Measurements from ENCODE around the gene GALNTL6.
"Not testable (repeated sequence)": the region's sequence is repeated elsewhere in the genome, so short reads cannot be mapped to it uniquely, and the experiment has no call there.

Gene GALNTL6

GRCh38 chr4:172688534-172688933 is 875.3 kb downstream of the GALNTL6 start:
- DNase-seq: no peak

DNA sequence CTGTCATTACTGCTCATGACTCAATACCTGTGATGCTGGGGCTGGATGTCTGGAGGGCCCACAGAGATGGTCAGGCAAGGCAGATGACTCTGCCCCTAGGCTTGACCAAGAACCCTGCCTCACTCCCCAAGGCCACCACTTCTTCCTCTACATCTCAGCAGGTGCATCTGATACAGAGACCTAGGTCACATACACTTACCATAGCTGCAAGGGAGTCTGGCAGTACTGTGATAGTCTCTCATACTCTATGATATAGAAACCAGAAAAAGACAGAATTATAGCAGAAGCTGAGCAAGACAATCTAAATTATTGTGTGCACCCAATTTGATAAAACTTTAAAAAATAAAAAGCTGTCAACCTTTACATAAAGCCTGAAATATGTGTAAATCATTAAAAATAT is 878.3 kb downstream of the GALNTL6 start:
- no peak for DNase-seq

- DNase-seq: no peak
These were observed 879.5 kb downstream of the GALNTL6 start for GRCh38 chr4:172692701-172693100.

DNA sequence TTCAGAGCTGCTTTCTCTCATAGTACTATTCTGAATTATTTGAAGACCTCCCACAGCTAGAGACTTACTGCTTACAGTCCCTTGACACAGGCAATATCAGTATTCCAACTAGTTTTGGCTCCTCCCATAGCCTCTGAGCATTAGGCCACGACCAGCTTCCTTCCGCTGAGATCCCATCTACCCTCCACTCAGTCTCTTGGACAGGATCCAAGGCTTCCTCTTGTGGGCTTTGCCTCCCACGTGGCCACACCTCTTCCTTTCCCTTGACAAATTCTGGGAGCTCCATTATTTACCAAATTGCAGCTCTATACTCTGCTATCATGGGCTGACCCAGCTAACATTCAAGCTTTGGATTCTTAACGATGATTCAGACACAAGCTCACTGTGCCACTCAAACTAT is 885.1 kb downstream of the GALNTL6 start:
- DNase-seq: no peak

- DNase-seq: no peak
These were observed 892.4 kb downstream of the GALNTL6 start for GRCh38 chr4:172705565-172705964.

DNA sequence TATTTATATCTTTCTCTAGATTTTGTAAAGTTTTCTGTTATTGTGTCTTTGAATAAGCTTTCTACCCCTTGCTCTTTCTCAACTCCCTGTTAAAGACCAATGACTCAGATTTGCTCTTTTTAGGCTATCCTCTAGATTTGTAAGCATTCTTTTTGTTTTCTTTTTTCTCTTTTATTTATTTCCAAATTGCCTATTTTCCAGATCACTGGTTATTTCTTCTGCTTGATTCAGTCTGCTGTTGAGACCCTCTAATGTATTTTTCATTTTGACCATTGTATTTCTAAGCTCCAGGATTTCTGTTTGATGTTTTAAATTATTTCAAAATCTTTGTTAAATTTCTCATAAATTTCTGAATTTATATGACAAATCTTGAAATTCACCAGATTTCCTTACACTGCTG is 892.8 kb downstream of the GALNTL6 start:
- DNase-seq: no peak

DNA sequence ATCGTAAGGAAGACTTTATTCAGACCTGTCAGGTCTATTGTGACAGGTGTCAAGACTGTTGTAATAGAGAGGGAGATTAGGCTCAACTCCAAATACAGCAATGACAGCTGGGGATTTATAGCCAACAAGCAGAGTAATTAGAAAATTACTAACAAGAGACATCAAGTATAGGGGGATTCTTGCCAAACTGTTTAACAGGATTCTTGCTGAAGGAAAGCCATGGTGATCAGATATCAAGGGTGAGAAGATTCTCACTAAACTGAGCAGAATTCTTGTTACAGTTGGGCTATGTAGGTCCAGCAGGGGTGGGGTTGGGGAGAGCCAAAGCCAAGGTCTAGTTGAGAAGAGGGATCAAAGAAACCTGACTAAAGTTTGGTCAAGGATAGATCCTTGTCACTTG is 894.4 kb downstream of the GALNTL6 start:
- no peak for DNase-seq

DNA sequence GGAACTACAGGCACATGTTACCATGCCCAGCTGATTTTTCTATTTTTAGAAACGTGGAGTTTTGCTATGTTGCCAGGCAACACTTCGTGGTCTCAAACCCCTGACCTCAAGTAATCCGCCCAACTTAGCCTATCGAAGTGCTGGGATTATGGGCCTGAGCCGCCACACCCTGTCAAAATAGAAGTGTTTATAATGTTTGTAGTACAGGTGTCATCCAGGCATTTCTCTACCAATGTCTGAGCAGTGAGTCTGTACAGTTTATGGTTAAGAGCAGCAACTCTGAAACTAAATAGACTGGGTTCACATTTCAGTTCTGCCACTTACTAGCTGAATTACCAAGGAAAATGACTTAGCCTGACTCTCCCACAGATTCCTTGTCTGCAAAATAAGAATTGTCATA is 895.0 kb downstream of the GALNTL6 start:
- DNase-seq: no peak

GRCh38 chr4:172709376-172709775 is 896.2 kb downstream of the GALNTL6 start:
- DNase-seq: no peak

GRCh38 chr4:172716291-172716690 is 903.1 kb downstream of the GALNTL6 start:
- no peak for DNase-seq

- no peak for DNase-seq
These were observed 908.5 kb downstream of the GALNTL6 start for GRCh38 chr4:172721659-172722058.

DNA sequence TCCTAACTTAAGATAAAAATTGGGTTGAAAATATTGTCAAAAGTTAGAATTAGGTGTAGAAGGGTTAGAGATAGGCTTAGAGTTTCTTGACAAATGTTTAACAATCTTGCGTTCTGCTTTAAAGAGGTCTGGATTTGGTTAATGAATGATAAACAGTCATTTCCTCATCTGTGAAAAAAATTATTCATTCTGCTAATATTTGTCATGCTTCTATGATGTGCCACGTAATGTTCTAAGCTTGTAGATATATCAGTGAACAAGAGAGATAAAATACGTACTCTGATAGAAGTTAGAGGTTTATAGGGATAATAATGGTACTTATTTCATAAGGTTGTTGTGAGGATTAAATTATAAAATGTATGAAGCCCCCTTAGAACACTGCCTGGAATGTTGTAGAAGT is 912.4 kb downstream of the GALNTL6 start:
- DNase-seq: no peak

- DNase-seq: no peak
These were observed 912.8 kb downstream of the GALNTL6 start for GRCh38 chr4:172726001-172726423.

GRCh38 chr4:172727631-172728030 is 914.4 kb downstream of the GALNTL6 start:
- DNase-seq: no peak

GRCh38 chr4:172733645-172734044 is 920.4 kb downstream of the GALNTL6 start:
- DNase-seq: not testable (repeated sequence)

- no peak for DNase-seq
These were observed 921.4 kb downstream of the GALNTL6 start for GRCh38 chr4:172734555-172734954.

GRCh38 chr4:172736046-172736445 is 922.8 kb downstream of the GALNTL6 start:
- DNase-seq: no peak

- no peak for DNase-seq
These were observed 927.2 kb downstream of the GALNTL6 start for GRCh38 chr4:172740434-172740833.

GRCh38 chr4:172750910-172751309 is 937.7 kb downstream of the GALNTL6 start:
- DNase-seq: no peak

DNA sequence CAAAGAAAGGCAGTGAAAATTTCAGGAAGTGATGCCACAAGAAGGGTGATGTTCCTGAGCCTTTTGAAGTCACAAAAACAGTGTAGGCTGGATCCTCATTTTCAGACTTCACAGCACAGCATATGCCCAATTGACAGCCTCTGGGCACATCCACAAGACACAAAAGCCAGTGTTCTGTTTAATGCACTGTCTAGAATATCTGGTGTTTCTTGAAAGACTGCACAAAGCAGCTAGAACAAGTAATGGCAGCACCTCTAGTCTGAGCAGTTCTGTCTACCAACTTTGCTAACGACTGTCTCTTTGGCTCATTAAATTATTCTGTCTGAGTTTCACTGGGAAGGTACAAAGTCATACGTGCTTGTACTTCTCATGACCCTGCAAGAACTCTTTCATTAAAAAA is 938.3 kb downstream of the GALNTL6 start:
- no peak for DNase-seq

GRCh38 chr4:172758586-172759340 is 945.6 kb downstream of the GALNTL6 start:
- no peak for DNase-seq

DNA sequence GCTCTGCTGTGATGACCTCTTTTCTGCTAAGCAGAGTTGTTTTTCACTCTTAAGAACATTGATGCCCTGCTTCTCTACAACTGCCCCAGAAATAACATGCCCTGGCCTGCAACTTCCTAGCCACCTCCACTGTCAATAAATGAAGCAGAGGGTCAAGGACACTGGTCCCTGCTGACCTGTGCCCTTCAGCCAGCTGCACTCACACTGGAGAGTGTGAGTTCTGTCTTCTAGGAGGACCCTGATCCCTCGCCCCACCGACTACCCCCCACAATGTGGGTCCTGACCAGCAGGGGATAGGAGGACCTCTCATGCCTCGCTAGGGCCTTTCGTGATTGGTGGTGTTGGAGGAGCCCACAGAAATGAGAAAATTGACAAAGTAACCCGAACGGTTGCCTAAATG is 947.3 kb downstream of the GALNTL6 start:
- DNase-seq: no peak

GRCh38 chr4:172762895-172763294 is 949.7 kb downstream of the GALNTL6 start:
- no peak for DNase-seq

DNA sequence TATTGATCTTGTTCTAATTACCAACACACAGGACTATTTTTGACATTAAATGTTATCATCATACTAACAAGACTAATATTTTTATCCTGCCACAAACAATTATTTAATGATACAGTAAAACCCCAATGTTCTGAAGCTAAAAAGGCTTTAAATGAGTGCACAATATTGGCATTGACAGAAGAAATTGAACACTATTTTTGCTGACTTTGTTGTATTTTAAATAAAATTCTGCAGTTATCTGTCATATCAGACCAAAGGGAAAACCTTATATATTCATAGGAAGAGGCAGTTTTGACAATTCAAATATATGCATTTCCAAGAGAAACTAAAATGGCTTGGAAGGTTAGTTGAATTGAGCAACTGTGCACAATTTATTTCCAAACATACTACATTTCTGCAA is 957.6 kb downstream of the GALNTL6 start:
- no peak for DNase-seq

GRCh38 chr4:172772781-172773180 is 959.6 kb downstream of the GALNTL6 start:
- no peak for DNase-seq

Measured in KG1 (cell line).